DMS 273 (cell line): ENCODE measurements around the gene PDGFB.

Experiments
- DNase-seq: peaks from one replicate; lab custom pipeline; 2025; ENCODE audit not compliant: unreplicated experiment; lab: John Stamatoyannopoulos, UW

Gene PDGFB

DNA sequence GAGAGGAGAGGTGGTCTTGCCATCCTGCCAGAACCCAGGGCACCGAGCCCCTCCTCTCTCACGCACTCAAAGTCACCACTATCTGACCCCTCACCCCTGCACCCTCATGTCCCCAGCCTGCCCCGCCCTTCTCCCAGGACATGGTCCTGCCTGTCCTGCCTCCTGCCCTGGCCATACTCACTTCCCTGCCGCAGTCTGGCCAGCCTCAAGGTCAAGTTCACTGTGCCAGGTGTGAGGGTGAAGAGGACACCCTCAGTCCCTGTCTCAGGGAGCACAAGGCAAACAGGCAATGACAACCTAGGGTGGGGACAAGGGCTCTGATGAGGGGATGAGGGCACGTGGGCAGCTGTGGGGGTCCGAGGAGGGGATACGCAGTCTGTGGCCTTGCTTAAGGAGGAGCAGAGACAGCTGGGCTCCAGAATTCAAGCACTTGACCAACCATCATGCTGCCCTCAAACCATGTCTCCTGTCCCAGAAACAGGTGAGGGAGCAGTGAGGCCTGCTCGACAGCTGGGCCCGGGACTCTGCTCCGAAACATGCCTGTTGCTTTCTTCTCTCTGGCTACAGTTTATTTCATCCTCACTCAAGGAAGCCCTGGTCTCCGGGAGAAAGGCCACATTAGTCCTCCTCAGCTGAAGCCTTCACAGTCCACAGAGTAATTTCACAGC is 36.6 kb downstream of the PDGFB start:
- DNase-seq, result no peak

GRCh38 chr22:39207141-39208012 is 37.4 kb downstream of the PDGFB start:
- DNase-seq, result peak; percentile 48

DNA sequence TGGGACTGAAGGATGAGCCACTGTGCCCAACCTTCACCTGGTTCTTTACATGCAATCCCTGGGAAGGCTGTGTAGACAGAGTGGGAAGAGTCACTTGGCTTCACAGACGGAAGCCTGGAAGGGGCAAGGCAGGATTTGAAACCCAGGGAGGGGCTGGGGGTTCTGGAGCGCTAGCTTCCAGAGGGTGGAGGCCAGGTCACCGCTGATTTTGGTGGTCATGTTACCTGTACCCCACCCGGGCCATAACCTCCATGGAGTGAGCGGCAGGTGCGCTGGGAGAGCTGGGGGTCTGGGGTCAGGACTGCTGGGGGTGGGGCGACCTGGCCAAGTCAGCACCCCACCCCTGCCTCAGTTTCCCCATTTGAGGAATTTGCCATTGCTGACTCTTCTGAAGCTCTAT is 38.3 kb downstream of the PDGFB start:
- no peak for DNase-seq

DNA sequence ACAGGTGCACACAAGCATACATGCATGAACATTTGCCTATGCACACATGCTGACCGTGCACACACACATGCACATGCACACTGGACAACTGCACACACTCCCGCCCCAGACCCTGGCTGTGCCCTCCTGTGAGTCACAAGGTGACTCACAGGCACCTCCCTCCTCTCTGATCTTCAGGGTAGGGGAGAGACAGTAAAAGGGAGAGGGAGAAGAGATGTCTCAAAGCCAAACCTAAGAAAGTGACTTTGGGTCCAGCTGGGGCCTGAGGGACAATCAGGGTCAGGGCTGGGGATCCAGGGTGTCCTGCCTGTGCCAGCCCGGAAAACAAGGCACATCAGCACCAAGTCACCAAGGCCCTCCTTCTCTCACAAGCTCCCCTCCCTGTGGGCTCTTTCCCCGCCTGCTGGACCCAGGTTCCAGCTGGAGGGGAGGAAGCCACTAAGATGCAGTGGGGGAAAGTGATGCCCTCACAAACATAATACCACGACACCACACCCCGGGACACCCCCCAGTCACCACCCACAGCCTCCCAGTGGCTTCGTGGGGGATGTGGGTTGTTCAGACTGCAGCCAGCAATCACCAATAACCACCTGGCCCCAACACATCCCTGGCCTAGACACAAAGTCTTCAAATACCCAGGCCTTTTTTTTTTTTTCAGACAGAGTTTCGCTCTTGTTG is 39.3 kb downstream of the PDGFB start:
- no peak for DNase-seq

DNA sequence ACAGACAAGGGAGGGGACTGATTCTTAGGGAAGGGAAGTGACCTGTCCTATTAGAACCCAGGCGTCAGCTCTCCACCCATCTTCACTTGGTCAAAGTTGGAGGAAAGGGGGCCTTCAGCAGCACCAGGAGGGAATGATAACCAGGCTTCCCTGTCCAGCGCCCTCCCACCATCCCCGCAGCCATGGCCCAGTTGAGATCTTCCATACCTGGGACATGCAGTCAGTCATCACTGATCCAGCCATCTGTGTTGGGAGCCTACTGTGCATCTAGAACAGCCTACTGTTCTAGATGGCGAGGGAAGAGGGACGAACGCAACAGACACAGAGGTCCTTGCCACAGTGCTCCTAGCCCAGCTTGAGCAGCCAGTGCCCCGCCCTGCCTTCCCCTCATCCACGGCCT is 40.6 kb downstream of the PDGFB start:
- DNase-seq, result no peak

- no peak for DNase-seq
These were observed 47.2 kb downstream of the PDGFB start for GRCh38 chr22:39197578-39197977.

- DNase-seq, result no peak
These were observed 50.7 kb downstream of the PDGFB start for GRCh38 chr22:39194098-39194497.

DNA sequence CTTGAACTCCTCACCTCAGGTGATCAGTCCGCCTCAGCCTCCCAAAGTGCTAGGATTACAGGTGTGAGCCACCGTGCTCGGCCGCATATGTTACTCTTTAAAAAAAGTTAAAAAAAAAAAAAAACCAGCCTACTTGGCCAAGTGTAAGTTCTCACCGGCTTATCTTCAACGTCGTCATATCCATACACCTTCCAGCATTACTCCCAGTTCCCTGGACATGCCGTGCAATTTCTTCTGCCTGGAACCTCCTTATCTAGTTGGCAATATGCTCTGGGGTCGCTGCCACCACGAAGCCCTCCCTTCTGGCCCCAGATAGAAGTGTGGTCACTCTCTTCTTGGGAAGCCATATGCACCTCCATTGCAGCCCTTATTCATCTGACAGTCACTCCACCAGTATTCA is 56.0 kb downstream of the PDGFB start:
- DNase-seq, result no peak

GRCh38 chr22:39185601-39186012 is 59.2 kb downstream of the PDGFB start:
- DNase-seq, result no peak

DNA sequence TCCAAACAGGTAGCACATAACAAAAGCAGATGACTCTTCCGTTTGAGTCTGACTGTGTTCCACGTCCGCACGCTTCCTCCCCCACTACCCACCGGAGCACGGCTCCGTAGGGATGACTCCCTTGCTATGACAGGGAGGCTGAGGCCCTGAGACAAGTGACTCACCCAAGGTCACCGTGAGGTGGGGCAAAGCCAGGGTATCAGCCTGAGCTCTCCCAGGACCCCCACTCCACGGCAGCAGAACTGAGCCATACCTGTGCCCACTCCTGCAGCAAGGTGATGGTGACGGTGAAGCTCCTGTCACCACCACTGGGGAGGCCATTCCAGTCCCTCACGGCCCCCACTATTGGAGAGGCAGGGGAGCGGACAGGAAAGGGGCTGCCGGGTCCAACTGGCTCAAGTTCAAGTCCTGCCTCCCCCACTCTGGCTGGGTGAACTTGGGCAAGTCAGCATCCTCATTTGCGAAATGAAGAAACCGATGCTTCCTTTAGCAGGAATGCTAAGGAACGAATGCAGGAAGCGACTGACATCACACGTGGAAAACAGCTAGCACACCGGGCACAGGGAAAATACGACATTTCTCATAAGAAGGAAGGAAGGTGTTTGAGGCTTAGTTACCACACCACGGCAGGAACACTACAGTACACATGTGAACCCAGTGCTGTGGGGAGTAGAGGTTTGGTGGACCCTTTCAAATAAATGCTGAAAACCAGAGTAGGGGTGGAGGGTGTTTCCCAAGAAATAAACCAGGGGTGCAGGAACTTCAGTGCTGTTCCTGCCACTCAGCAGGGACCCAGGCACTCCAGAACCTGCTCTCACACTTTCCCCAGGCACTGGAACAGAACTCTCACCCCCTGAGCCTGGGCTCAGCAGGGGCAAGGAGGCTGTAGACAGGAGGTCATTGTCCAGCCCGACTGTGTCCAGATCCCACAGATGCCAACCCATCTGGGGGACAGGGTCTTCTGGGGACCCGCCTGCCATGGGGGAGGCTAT is 59.9 kb downstream of the PDGFB start:
- DNase-seq, result no peak

- DNase-seq, result peak; percentile 87
These were observed 60.7 kb downstream of the PDGFB start for GRCh38 chr22:39183991-39184585.

DNA sequence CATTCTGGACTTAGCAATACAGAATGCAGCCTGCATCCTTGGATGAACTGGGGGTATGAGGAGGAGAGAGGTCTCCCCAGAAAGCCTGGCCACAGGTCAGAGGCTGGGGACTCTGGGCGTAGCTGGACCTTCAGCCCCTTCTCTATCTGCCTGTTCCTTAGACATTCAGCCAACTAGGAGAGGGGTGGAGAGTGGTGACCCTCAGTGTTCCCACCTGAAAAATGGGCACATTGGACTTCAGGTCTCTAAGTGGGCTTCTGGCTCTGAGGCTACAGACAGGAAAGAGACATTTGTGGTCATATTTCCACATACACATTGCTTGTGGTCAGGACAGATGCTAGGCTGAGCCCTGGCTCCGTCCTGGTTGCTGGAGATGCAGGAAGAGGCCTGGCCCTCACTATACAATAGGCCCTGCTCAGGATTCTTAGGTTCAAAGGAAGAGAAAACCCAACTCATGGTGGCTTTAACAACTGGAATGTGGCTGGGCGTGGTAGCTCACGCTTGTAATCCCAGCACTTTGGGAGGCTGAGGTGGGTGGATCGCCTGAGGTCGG is 62.2 kb downstream of the PDGFB start:
- DNase-seq, result no peak

DNA sequence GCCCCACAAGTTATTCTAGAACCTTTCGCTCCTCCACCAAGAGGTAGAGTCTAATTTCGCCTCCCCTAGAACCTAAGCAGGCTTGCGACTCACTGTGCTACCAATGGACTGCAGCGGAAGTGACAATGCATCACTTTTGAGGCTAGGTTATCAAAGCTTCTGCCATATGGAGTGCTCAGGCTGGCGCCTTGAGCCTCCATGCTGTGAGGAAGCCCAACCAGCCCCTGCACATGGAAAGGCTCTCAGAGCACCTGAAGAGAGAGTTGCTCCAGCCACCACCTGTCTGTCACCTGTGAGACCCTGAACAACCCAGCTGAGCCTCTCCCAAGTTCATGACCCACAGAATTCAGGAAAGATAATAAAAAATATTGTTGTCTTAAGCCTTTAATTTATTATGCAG is 63.0 kb downstream of the PDGFB start:
- no peak for DNase-seq

GRCh38 chr22:39181356-39181755 is 63.4 kb downstream of the PDGFB start:
- no peak for DNase-seq

GRCh38 chr22:39179841-39180335 is 64.9 kb downstream of the PDGFB start:
- peak; percentile 76 for DNase-seq

DNA sequence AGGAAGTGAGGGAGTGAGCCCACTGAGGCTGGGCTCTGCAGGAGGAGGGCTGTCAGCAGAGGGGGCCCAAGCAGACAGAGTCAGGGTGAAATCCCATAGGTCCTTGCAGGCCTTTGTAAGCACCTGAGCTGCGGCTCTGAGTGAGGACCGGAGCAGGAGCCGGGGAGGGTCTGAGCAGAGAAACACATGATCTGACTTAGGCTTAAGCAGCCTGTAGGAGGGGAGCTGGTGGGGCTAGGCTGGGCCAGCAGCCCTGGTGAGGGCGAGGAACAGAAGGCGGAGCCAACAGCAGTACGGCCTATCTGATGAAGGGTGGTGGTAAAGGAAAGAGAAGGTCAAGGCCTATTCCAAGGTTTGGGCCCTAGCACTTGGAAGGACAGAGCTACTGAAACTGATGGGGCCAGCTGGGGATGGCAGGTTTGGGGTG is 65.4 kb downstream of the PDGFB start:
- peak; percentile 32 for DNase-seq

GRCh38 chr22:39178206-39179111 is 66.3 kb downstream of the PDGFB start:
- no peak for DNase-seq

DNA sequence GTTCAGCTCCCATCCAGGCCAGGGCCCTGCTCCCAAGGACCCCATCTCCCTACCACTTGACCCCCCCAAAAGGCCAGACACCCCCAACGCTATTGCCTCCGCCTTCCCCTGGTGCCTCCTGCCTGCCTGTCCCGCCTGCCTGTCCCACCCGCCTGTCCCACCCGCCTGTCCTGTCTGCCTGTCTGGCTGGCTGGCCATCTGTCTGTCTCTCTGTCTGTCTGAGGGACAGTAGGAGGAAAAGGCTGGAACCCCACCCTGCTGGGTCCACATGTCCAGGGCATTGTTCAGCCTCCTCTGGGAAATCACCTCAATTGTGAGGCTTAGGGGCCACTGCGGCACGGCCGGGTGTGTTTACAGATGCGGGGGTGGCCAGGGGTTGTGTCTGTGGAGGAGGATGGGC is 67.0 kb downstream of the PDGFB start:
- DNase-seq, result no peak

GRCh38 chr22:39177456-39177775 is 67.4 kb downstream of the PDGFB start:
- DNase-seq, result no peak
